Measurements from ENCODE around the gene SH3TC1. TPM values are rescaled to one million over a fixed set of nuclear protein-coding genes. Genes with fewer than 3 reads are reported as not detected.

SH3TC1 gene
- total RNA-seq, 1 donor from 2014 or later: 2.5 TPM

DNA sequence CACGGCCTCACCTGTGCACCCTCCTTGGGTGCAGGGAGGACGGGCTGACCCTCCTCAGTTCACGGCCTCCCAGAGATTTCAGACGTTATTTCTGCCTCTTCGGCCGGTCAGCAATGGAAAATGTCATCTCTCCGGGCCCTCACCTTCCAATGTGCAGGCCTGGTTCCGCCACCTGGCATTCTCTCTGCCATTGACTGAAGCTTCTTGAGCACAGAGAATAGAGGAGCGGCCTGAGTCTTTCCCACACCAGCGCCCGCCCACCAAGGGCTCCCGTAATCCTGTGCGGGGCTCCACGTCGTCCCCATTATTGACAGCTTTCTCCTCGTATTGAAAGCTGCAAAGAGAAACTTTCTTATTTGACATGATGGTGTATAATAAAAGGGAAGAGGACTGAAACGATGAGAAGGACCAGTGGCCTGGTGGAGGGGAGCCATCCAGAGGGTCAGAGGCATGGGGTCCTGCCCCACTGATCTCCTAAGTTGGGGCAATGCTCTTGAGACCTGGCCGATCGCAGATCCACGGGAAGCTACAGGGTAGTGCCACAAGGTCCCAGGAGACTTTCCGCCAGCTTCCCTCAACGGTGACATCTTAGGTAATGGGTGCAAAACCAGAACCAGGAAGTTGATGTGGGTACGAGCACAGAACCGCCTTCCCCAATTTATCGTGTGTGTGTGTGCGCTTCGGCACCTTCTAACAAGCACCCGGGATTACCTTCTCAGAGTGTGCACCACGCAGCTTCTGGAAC, 91.0 kb downstream of the SH3TC1 start:
- no peak for DNase-seq

DNA sequence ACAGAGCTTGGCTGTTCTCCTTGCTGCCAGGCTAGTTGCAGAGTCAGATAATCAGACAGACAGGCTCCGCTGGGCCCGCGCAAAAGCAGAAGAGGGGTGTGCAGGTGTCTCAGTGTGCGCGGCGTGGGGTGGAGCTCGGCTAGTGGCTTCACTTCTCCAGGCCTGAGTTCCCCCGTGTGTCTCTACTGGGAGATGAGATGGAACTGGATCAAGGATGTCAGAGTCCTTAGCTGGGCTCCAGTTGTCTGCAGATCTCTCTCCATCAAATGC, 91.5 kb downstream of the SH3TC1 start:
- no peak for DNase-seq

Other genes with a start within 250 kb of the SH3TC1 start
- gene ABLIM2, start 40.5 kb upstream of the SH3TC1 start, total RNA-seq: 18.4 TPM
- gene HTRA3, start 70.5 kb downstream of the SH3TC1 start, total RNA-seq: 1.2 TPM
- 34.9 TPM for gene ACOX3, start 241.4 kb downstream of the SH3TC1 start, total RNA-seq
- gene TRMT44, start 241.5 kb downstream of the SH3TC1 start, total RNA-seq: 18.9 TPM